Measurements from ENCODE around the gene RNASEL.

RNASEL gene

DNA sequence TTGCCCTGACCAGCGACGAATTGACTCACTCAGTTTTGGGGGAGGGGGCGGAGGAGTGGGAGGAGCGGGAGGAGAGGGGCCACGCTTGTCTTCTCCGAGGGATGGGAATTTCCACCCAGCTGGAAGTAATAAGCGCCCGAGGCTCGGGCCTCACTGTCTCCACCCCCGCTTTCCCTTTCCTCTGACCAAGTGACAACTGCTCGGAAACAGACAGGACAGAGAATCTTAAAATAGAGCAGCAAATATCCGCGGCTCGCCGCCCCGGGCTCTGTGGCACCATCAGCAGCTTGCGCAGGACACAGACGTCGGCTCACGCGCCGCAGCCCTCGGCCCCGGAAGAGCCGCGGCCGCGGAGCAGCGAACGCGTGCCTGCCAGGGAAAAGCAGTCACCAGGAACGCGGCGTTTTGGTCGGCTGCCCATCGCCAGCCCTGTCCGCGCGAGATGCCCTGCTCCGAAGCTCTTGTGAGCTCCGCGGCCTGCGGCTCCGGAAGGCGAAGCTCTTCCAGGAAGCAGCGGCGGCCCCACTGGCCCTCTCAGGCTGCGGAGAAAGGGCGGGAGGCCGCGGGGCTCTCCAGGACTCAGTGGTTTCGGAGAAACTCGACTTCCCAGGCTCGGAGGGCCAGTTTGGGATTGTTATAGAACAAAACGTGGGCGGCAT is 25.9 kb upstream of the RNASEL start:
- DNase-seq (ENCODE audit: low spot score), result peak; percentile 77
- TF ChIP-seq, protein P1, sequence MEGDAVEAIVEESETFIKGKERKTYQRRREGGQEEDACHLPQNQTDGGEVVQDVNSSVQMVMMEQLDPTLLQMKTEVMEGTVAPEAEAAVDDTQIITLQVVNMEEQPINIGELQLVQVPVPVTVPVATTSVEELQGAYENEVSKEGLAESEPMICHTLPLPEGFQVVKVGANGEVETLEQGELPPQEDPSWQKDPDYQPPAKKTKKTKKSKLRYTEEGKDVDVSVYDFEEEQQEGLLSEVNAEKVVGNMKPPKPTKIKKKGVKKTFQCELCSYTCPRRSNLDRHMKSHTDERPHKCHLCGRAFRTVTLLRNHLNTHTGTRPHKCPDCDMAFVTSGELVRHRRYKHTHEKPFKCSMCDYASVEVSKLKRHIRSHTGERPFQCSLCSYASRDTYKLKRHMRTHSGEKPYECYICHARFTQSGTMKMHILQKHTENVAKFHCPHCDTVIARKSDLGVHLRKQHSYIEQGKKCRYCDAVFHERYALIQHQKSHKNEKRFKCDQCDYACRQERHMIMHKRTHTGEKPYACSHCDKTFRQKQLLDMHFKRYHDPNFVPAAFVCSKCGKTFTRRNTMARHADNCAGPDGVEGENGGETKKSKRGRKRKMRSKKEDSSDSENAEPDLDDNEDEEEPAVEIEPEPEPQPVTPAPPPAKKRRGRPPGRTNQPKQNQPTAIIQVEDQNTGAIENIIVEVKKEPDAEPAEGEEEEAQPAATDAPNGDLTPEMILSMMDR (IDR thresholded peaks at IDR 0.05; ENCODE audit: borderline replicate concordance, control extremely low read depth, extremely low read depth, insufficient read depth, missing control alignments), result no peak
- in situ Hi-C loops (cut with MboI; ENCODE audit: low sequenced_read_pairs, unreplicated experiment), result no loop called here

DNA sequence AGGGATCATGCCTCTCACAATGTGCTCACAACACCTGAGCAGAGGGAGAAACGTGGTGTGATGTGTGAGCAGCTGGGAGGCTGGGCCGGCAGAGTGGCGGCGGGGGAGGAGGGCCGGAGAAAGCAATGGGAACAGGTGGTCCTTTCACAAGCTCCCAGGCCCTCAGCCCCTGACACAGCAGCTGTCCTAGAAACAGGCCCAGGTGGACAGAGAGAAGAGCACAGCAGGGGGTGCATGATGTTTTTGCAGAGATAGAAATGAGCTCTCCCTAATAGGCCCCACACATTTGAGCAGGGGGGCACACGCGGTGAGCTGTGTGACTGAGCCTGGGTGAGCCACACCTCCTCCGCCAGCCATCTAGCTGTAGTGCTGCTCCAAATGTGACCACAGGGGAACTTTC is 22.7 kb upstream of the RNASEL start:
- TF ChIP-seq, protein P1 (IDR thresholded peaks at IDR 0.05; ENCODE audit: borderline replicate concordance, control extremely low read depth, extremely low read depth, insufficient read depth, missing control alignments), result no peak
- in situ Hi-C loops (cut with MboI; ENCODE audit: low sequenced_read_pairs, unreplicated experiment), result no loop called here
- DNase-seq (ENCODE audit: low spot score), result no peak

- in situ Hi-C loops (cut with MboI; ENCODE audit: low sequenced_read_pairs, unreplicated experiment), result no loop called here
- no peak for DNase-seq (ENCODE audit: low spot score)
- TF ChIP-seq, protein P1 (IDR thresholded peaks at IDR 0.05; ENCODE audit: borderline replicate concordance, control extremely low read depth, extremely low read depth, insufficient read depth, missing control alignments), result no peak
Observed at GRCh38 chr1:182611326-182611725, 22.3 kb upstream of the RNASEL start.

DNA sequence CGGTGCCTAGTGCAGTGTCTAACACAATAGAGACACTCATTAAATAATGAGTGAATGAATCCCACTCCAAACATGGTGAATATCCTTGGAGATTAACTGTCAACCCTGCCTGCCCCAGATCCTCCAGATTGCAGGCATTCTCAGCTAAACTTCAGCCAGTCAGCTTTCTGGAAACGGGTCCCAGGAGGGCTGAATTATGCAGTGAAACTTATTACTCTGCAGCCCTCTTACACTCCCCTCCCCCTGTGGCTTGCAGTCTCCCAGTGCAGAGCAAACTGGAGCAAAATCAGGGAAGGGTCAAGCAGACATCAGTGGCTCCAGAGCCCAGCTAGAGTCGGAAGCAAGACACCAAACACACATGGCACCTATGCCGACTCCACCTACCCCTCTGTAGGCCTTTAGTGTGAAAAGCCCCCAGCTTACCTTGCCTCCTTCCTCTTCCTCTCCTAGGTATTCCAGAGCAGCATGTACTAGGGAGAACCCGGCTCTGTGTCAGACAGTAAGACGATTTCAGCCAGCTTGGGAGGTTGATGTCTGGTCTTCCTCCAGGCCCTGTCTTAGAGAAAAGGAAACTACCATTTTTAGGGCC is 21.6 kb upstream of the RNASEL start:
- in situ Hi-C loops (cut with MboI; ENCODE audit: low sequenced_read_pairs, unreplicated experiment), result no loop called here
- no peak for DNase-seq (ENCODE audit: low spot score)
- TF ChIP-seq, protein P1 (IDR thresholded peaks at IDR 0.05; ENCODE audit: borderline replicate concordance, control extremely low read depth, extremely low read depth, insufficient read depth, missing control alignments), result no peak

DNA sequence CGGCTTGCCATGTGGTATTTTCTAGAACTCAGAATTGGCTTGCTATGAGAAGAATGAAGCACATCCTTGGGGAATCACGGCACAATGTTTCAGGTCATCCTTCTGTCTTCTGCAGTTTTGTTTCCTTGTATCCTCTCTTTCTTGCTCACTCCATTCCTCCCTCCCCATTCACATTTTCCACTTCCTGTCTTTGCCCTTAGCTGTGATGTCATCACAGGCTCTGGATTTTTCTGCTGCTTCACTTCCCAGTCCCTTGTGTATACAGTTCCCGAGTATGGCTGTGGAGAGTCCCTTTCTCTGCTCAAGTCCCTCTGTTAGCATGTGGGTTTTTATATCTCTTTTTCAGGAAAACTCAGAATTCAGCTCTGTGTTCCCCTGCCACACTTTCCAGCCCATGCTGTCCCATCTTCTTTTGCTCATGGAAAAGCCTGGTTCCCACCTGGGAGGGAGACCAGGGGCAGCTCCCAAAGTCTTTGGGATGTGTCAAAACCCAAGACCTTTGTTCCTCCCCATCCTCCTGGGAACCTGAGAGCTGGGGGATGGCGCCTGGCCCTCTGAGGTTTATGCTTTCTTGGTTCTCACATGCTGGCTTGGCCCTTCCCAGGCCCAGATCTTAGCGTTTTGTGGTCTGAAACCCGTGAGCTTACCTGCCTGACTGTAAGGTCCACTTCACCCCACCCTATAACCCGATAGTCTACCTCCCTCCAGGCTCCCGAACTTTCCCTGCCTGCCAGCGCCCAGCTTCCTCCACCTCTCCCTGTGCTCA is 20.0 kb upstream of the RNASEL start:
- in situ Hi-C loops (cut with MboI; ENCODE audit: low sequenced_read_pairs, unreplicated experiment), result no loop called here
- TF ChIP-seq, protein P1 (IDR thresholded peaks at IDR 0.05; ENCODE audit: borderline replicate concordance, control extremely low read depth, extremely low read depth, insufficient read depth, missing control alignments), result no peak
- DNase-seq (ENCODE audit: low spot score), result no peak

DNA sequence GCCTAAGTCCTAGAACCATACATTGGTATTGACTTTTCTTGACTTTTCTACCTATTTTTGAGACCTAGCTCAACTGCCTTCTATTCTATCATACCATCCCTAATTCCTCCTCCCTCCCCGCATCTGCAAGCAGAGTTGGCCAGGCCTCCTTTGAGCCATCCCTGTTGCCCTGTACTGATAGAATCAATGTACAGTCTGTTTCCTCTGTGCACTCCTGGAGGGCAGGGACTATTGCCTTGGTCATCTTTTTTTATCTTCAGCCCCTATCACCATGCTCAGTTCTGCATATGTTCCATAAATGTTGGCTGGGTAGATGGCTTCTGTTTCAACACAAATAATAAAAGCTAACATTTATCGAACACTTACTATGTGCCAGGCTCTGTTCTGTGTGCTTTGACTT is 19.2 kb upstream of the RNASEL start:
- in situ Hi-C loops (cut with MboI; ENCODE audit: low sequenced_read_pairs, unreplicated experiment), result no loop called here
- TF ChIP-seq, protein P1 (IDR thresholded peaks at IDR 0.05; ENCODE audit: borderline replicate concordance, control extremely low read depth, extremely low read depth, insufficient read depth, missing control alignments), result no peak
- DNase-seq (ENCODE audit: low spot score), result no peak

Data from GM13976 (cell line).